Measurements from ENCODE around the gene SMIM20.

Gene SMIM20

DNA sequence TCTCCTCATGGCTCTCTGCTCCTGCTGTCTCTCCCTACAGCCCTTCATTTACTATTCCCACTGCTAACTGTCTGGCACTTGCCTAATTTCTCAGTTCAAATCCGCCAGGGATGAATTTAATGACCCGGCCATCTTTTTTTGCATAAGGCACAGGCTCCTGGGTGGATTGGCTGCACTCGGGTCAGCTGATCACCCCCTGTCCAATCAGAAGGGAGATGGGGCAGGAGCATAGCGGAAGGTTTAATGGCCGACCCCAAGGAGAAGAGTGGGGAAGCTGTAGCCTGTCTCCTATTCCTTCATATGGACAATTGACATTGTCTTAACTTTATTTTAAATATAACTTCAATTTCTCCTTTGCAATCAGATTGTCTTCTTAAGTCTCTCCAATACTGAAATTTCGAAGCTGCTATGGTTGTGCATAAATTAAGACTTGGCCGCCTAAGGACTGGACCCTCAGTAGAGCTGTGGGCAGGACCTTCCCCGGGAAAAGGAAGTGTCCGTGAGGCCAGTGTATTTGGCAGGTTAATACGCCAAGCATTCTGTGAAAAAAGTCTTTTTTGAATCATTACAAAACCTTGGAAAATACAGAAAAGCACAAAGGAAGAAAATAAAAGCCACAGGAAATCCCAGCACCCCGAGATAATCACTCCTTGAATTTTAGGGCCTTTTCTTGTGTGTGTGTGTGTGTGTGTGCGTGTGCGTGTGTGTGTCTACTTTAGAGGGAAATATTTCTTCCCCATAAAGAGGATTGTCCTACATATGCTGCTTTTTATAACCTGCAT, 55.5 kb downstream of the SMIM20 start:
- TF ChIP-seq FOXP2 (optimal IDR thresholded peaks at IDR 0.05; ENCODE audit: borderline replicate concordance, extremely low read depth, extremely low read length, insufficient read depth) = no peak
- TF ChIP-seq TAF1 (IDR thresholded peaks at IDR 0.05; ENCODE audit: borderline replicate concordance, insufficient read depth, low read length) = no peak
- TF ChIP-seq, protein P1, sequence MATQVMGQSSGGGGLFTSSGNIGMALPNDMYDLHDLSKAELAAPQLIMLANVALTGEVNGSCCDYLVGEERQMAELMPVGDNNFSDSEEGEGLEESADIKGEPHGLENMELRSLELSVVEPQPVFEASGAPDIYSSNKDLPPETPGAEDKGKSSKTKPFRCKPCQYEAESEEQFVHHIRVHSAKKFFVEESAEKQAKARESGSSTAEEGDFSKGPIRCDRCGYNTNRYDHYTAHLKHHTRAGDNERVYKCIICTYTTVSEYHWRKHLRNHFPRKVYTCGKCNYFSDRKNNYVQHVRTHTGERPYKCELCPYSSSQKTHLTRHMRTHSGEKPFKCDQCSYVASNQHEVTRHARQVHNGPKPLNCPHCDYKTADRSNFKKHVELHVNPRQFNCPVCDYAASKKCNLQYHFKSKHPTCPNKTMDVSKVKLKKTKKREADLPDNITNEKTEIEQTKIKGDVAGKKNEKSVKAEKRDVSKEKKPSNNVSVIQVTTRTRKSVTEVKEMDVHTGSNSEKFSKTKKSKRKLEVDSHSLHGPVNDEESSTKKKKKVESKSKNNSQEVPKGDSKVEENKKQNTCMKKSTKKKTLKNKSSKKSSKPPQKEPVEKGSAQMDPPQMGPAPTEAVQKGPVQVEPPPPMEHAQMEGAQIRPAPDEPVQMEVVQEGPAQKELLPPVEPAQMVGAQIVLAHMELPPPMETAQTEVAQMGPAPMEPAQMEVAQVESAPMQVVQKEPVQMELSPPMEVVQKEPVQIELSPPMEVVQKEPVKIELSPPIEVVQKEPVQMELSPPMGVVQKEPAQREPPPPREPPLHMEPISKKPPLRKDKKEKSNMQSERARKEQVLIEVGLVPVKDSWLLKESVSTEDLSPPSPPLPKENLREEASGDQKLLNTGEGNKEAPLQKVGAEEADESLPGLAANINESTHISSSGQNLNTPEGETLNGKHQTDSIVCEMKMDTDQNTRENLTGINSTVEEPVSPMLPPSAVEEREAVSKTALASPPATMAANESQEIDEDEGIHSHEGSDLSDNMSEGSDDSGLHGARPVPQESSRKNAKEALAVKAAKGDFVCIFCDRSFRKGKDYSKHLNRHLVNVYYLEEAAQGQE (IDR thresholded peaks at IDR 0.05; ENCODE audit: insufficient read depth in 1 of 2, low read depth in 2 of 2, low read length in 2 of 2) = no peak
- no peak for TF ChIP-seq POLR2AphosphoS5 (IDR thresholded peaks at IDR 0.05; ENCODE audit: low read depth, low read length)
- TF ChIP-seq SIN3A (IDR thresholded peaks at IDR 0.05; ENCODE audit: borderline replicate concordance, insufficient read depth, low read length) = no peak

DNA sequence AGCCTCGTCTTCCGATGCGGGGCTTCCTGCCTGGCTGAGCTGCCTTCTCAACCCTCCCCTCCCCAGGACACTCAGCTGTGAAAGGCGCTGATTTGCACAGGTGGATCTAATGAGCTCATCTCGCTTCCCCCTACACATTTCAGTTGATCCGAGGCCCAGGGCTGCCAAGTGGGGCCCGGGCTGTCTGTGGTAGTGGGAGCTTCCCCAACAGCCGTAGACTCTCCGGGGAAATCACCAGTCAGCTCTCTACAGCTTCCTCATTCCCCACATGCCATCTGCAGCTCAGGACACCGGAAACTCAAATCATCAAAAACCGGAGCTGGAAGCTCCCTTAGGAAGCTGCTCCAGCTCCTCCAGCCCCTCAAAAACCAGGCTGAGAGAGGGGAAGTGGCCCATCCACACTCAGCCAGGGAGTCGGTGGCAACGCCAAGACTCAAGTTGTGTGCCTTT, 56.2 kb downstream of the SMIM20 start:
- TF ChIP-seq, protein P1 (IDR thresholded peaks at IDR 0.05; ENCODE audit: insufficient read depth in 1 of 2, low read depth in 2 of 2, low read length in 2 of 2) = peak in 1 of 2 experiments; percentile 15; a peak in 1 of 4 replicates
- TF ChIP-seq TAF1 (IDR thresholded peaks at IDR 0.05; ENCODE audit: borderline replicate concordance, insufficient read depth, low read length) (no peak), FOXP2 (optimal IDR thresholded peaks at IDR 0.05; ENCODE audit: borderline replicate concordance, extremely low read depth, extremely low read length, insufficient read depth) (peak; percentile 45), POLR2AphosphoS5 (IDR thresholded peaks at IDR 0.05; ENCODE audit: low read depth, low read length) (no peak)

DNA sequence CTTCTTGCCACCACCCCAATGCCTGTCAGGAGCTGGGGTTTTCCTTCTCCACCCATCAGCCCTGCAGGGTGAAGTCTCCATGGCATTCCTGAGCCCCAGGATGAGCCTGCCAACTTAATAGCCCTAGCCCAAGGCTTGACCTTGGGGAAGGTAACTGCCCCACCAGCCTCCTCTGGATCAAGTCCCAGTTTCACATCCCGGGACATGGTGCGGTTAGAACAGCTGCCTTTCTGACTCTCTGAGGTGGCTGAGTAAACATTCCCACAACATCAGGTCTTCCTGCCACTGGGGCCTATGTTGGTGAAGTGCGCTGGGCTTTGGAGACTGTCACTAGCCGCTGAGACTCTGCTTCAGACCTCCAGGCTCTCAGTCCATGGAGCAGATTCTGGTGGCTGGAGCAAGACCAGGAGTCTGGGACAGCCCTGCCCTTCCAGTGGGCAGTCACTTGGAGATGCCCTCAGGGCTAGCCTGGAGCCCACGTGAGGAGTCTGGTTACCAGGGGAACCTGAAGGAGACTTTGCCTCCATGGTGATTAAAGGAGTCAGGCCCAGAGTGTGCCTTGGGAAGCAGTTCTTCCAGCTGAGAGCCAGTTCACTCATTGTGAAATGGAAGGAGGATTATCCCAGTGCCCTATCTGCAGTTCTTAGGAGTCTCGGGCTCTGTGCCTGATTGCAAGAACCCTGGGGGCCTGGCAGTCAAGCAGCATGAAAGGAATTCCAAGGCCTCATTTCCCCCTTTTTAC, 56.8 kb downstream of the SMIM20 start:
- TF ChIP-seq SIN3A (IDR thresholded peaks at IDR 0.05; ENCODE audit: borderline replicate concordance, insufficient read depth, low read length) (no peak), POLR2AphosphoS5 (IDR thresholded peaks at IDR 0.05; ENCODE audit: low read depth, low read length) (no peak), FOXP2 (optimal IDR thresholded peaks at IDR 0.05; ENCODE audit: borderline replicate concordance, extremely low read depth, extremely low read length, insufficient read depth) (no peak), TAF1 (IDR thresholded peaks at IDR 0.05; ENCODE audit: borderline replicate concordance, insufficient read depth, low read length) (no peak)
- TF ChIP-seq, protein P1 (IDR thresholded peaks at IDR 0.05; ENCODE audit: insufficient read depth in 1 of 2, low read depth in 2 of 2, low read length in 2 of 2) = no peak

DNA sequence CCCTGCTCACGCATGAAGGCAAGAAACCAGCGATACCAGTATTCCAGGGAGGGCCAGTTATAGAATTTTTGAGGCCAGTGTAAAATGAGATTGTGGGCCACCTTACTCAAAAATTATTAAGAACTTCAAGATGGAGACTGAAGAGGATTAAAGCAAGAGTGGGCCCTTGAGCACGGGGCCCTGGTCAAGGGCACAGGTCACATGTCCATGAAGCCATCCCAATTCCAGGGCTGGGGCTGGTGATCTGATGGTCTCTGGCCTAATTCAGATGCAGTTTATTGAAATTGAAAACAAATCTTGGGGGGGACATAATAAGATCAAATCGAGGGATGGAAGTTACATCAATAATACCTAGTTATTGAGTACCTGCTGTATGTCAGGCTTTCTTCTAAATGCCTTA, 58.3 kb downstream of the SMIM20 start:
- TF ChIP-seq TAF1 (IDR thresholded peaks at IDR 0.05; ENCODE audit: borderline replicate concordance, insufficient read depth, low read length) (no peak), SIN3A (IDR thresholded peaks at IDR 0.05; ENCODE audit: borderline replicate concordance, insufficient read depth, low read length) (no peak)

DNA sequence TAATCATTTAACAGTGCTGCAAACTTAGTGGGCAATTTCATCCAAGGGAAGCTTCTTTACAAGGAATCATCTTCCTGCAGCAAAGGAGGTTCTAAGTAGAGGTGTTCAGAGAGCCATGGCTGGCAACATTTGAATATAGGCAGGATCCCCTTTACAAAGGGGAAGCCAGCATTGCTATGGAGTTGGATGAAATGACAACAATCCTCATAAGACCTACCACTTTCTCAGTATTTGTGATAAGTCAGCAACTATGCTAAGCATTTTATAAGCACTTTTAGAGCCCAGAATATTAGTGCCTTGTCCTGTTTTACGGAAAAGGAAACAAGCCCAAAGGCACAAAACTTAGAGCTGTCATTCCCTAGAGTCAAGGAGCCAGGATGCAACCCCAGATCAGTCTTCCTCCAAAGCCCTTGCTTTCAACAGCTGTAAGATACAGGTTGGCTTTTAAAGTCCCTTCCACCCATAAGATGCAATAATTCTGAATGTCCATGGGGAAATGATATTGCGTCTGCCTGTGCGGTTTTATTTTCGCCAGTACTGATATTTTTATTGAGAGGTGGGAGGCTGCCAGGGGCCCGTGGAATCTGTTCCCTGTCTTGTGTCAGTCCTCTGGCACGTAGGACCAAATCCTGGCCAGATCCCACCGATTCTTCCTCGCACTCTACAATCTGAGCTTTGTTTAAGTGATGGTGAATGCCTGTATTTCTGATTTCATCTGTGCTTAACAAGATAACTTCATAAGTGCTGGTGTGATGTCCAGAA, 59.1 kb downstream of the SMIM20 start:
- TF ChIP-seq TAF1 (IDR thresholded peaks at IDR 0.05; ENCODE audit: borderline replicate concordance, insufficient read depth, low read length) (no peak), SIN3A (IDR thresholded peaks at IDR 0.05; ENCODE audit: borderline replicate concordance, insufficient read depth, low read length) (no peak), POLR2AphosphoS5 (IDR thresholded peaks at IDR 0.05; ENCODE audit: low read depth, low read length) (no peak), FOXP2 (optimal IDR thresholded peaks at IDR 0.05; ENCODE audit: borderline replicate concordance, extremely low read depth, extremely low read length, insufficient read depth) (no peak)
- TF ChIP-seq, protein P1 (IDR thresholded peaks at IDR 0.05; ENCODE audit: insufficient read depth in 1 of 2, low read depth in 2 of 2, low read length in 2 of 2) = no peak
